Measurements from ENCODE around the gene TCIRG1.

The TCIRG1 gene

GRCh38 chr11:68051191-68052136 is 12.6 kb downstream of the TCIRG1 start:
- DNase-seq (ENCODE audit: low read depth) = no peak

GRCh38 chr11:68052137-68052873 is 13.5 kb downstream of the TCIRG1 start:
- DNase-seq (ENCODE audit: low read depth) = no peak

GRCh38 chr11:68053117-68053516 is 14.3 kb downstream of the TCIRG1 start:
- DNase-seq (ENCODE audit: low read depth) = no peak

GRCh38 chr11:68053981-68054812 is 15.4 kb downstream of the TCIRG1 start:
- no peak for DNase-seq (ENCODE audit: low read depth)

GRCh38 chr11:68056317-68057285 is 17.8 kb downstream of the TCIRG1 start:
- no peak for DNase-seq (ENCODE audit: low read depth)

GRCh38 chr11:68057807-68058206 is 19.0 kb downstream of the TCIRG1 start:
- DNase-seq (ENCODE audit: low read depth) = no peak

GRCh38 chr11:68061508-68061907 is 22.7 kb downstream of the TCIRG1 start:
- no peak for DNase-seq (ENCODE audit: low read depth)

- no peak for DNase-seq (ENCODE audit: low read depth)
Measured at GRCh38 chr11:68064926-68065325, 26.1 kb downstream of the TCIRG1 start.

GRCh38 chr11:68065841-68066240 is 27.0 kb downstream of the TCIRG1 start:
- DNase-seq (ENCODE audit: low read depth) = no peak

GRCh38 chr11:68066742-68067141 is 27.9 kb downstream of the TCIRG1 start:
- no peak for DNase-seq (ENCODE audit: low read depth)

GRCh38 chr11:68067991-68068390 is 29.2 kb downstream of the TCIRG1 start:
- no peak for DNase-seq (ENCODE audit: low read depth)

- no peak for DNase-seq (ENCODE audit: low read depth)
Measured at GRCh38 chr11:68071281-68072048, 32.6 kb downstream of the TCIRG1 start.

GRCh38 chr11:68074584-68075352 is 35.9 kb downstream of the TCIRG1 start:
- no peak for DNase-seq (ENCODE audit: low read depth)

- no peak for DNase-seq (ENCODE audit: low read depth)
Measured at GRCh38 chr11:68076371-68077042, 37.7 kb downstream of the TCIRG1 start.

GRCh38 chr11:68077617-68078582 is 39.1 kb downstream of the TCIRG1 start:
- DNase-seq (ENCODE audit: low read depth) = no peak

GRCh38 chr11:68080860-68081259 is 42.0 kb downstream of the TCIRG1 start:
- DNase-seq (ENCODE audit: low read depth) = no peak

- no peak for DNase-seq (ENCODE audit: low read depth)
Measured at GRCh38 chr11:68081691-68082090, 42.9 kb downstream of the TCIRG1 start.

- DNase-seq (ENCODE audit: low read depth) = no peak
Measured at GRCh38 chr11:68082481-68082880, 43.7 kb downstream of the TCIRG1 start.
